NB4 (cell line): ENCODE measurements around the gene KRT4.

Experiments
- POLR2A ChIP-seq: IDR thresholded peaks from 2 replicates; pipeline ENCODE4 v1.6.1; 2011; ENCODE audit warnings: mild to moderate bottlenecking; ENCODE audit not compliant: insufficient read length; ENCODE audit errors: extremely low read depth
- TF ChIP-seq, protein P1 (sequence below): IDR thresholded peaks from one replicate; pipeline ENCODE4 v1.5.1; 2012; ENCODE audit warnings: low read depth, low read length
- TF ChIP-seq, protein P2 (sequence below): IDR thresholded peaks from 2 replicates; pipeline ENCODE4 v1.6.1; 2011; ENCODE audit warnings: low read depth, low read length

- TF ChIP-seq, protein P1, sequence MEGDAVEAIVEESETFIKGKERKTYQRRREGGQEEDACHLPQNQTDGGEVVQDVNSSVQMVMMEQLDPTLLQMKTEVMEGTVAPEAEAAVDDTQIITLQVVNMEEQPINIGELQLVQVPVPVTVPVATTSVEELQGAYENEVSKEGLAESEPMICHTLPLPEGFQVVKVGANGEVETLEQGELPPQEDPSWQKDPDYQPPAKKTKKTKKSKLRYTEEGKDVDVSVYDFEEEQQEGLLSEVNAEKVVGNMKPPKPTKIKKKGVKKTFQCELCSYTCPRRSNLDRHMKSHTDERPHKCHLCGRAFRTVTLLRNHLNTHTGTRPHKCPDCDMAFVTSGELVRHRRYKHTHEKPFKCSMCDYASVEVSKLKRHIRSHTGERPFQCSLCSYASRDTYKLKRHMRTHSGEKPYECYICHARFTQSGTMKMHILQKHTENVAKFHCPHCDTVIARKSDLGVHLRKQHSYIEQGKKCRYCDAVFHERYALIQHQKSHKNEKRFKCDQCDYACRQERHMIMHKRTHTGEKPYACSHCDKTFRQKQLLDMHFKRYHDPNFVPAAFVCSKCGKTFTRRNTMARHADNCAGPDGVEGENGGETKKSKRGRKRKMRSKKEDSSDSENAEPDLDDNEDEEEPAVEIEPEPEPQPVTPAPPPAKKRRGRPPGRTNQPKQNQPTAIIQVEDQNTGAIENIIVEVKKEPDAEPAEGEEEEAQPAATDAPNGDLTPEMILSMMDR = no peak
- no peak for TF ChIP-seq POLR2A
- TF ChIP-seq, protein P2, sequence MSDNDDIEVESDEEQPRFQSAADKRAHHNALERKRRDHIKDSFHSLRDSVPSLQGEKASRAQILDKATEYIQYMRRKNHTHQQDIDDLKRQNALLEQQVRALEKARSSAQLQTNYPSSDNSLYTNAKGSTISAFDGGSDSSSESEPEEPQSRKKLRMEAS = no peak
Observed at GRCh38 chr12:52776913-52777395, 37.0 kb downstream of the KRT4 start, which contains the start of gene KRT76.
